ENCODE data around the gene TCF4. TPM values are rescaled to one million over a fixed set of nuclear protein-coding genes. Genes with fewer than 3 reads are reported as not detected.

Gene TCF4
- total RNA-seq, 1 experiment from 2014 or later: 143 TPM

DNA sequence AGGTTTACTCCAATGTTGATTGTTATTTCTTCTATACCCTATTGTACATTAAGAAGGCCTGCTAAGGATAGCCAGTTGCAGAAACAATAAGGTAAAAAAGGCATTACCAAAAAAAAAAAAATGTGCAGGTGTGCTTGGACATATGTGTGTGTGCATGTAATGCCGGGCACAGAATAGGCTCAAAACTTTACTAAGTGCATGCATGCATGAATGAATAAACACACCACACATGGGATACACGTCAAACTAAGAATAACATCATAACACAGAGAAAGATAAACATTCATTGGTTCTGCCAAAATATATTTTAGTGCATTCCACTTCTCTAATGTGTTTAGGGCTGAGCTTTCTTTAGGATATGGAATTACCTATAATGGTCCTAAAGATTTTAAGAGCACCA lies 298.2 kb downstream of the TCF4 start:
- BruUV-seq (replicated peaks): no TSS peak
- ChIA-PET POLR2A (ENCODE audit: low non-redundant PET) (no interaction called here), CTCF (no interaction called here)
- TF ChIP-seq, protein P1, sequence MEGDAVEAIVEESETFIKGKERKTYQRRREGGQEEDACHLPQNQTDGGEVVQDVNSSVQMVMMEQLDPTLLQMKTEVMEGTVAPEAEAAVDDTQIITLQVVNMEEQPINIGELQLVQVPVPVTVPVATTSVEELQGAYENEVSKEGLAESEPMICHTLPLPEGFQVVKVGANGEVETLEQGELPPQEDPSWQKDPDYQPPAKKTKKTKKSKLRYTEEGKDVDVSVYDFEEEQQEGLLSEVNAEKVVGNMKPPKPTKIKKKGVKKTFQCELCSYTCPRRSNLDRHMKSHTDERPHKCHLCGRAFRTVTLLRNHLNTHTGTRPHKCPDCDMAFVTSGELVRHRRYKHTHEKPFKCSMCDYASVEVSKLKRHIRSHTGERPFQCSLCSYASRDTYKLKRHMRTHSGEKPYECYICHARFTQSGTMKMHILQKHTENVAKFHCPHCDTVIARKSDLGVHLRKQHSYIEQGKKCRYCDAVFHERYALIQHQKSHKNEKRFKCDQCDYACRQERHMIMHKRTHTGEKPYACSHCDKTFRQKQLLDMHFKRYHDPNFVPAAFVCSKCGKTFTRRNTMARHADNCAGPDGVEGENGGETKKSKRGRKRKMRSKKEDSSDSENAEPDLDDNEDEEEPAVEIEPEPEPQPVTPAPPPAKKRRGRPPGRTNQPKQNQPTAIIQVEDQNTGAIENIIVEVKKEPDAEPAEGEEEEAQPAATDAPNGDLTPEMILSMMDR (conservative IDR thresholded peaks at IDR 0.05; ENCODE audit: low read depth, low read length): no peak
- TF ChIP-seq EZH2 (IDR thresholded peaks at IDR 0.05; ENCODE audit: borderline replicate concordance, low read depth, low read length, poor library complexity, severe bottlenecking): no peak
- no peak for DNase-seq (ENCODE audit: low spot score)
- no peaks in the 10 kb centered on the region for H3K9me3 ChIP-seq (ENCODE audit: low read depth, low read length, poor library complexity, severe bottlenecking)
- H3K4me3 ChIP-seq (ENCODE audit: low read depth, low read length, poor library complexity, severe bottlenecking): no peak overlapping the region
- intact Hi-C loops (cut with micrococcal nuclease; ENCODE audit: unreplicated experiment): no loop called here
- no peaks in the 10 kb centered on the region for H3K36me3 ChIP-seq (ENCODE audit: insufficient read depth, low read length, poor library complexity, severe bottlenecking)
- H3K27ac ChIP-seq (ENCODE audit: low read depth, low read length, poor library complexity, severe bottlenecking): no peak overlapping the region
- H3K27me3 ChIP-seq (replicated peaks; ENCODE audit: insufficient read depth, low read depth, low read length, poor library complexity): no peaks in the 10 kb centered on the region
- H3K4me1 ChIP-seq (ENCODE audit: insufficient read depth, low read length, poor library complexity, severe bottlenecking): peaks cover 33% of the 10 kb centered on the region

DNA sequence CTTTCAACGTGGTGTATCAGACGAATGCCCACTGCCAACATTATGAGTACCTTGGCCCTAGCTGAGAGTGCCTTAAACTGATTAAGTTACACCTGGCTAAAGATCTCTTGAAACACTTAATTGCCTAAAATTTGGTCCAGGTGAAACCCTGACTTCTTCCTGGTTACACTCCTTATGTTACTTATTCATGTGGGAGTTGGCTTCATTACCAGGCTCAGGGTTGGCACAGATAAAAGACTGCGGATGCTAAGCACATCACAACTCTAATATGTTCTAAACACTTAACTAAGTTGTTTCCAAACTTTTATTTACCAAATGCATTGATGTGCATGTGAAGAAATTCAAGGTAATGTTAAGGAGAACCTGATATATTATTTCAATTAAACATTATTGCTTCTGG lies 298.9 kb downstream of the TCF4 start:
- no peak for DNase-seq (ENCODE audit: low spot score)
- Histone ChIP-seq H3K36me3 (ENCODE audit: insufficient read depth, low read length, poor library complexity, severe bottlenecking) (no peaks in the 10 kb centered on the region), H3K27me3 (replicated peaks; ENCODE audit: insufficient read depth, low read depth, low read length, poor library complexity) (no peaks in the 10 kb centered on the region), H3K9me3 (ENCODE audit: low read depth, low read length, poor library complexity, severe bottlenecking) (no peaks in the 10 kb centered on the region), H3K4me1 (ENCODE audit: insufficient read depth, low read length, poor library complexity, severe bottlenecking) (peaks cover 33% of the 10 kb centered on the region), H3K4me3 (ENCODE audit: low read depth, low read length, poor library complexity, severe bottlenecking) (no peak overlapping the region), H3K27ac (ENCODE audit: low read depth, low read length, poor library complexity, severe bottlenecking) (no peak overlapping the region)
- ChIA-PET POLR2A (ENCODE audit: low non-redundant PET) (interaction anchor here (0.6 kb wide), 1 partner anchor 12 kb away, joined by 3 read pairs; no protein-coding TSS in a partner anchor), CTCF (no interaction called here)
- intact Hi-C loops (cut with micrococcal nuclease; ENCODE audit: unreplicated experiment): no loop called here
- BruUV-seq (replicated peaks): no TSS peak
- TF ChIP-seq, protein P1 (conservative IDR thresholded peaks at IDR 0.05; ENCODE audit: low read depth, low read length): no peak

DNA sequence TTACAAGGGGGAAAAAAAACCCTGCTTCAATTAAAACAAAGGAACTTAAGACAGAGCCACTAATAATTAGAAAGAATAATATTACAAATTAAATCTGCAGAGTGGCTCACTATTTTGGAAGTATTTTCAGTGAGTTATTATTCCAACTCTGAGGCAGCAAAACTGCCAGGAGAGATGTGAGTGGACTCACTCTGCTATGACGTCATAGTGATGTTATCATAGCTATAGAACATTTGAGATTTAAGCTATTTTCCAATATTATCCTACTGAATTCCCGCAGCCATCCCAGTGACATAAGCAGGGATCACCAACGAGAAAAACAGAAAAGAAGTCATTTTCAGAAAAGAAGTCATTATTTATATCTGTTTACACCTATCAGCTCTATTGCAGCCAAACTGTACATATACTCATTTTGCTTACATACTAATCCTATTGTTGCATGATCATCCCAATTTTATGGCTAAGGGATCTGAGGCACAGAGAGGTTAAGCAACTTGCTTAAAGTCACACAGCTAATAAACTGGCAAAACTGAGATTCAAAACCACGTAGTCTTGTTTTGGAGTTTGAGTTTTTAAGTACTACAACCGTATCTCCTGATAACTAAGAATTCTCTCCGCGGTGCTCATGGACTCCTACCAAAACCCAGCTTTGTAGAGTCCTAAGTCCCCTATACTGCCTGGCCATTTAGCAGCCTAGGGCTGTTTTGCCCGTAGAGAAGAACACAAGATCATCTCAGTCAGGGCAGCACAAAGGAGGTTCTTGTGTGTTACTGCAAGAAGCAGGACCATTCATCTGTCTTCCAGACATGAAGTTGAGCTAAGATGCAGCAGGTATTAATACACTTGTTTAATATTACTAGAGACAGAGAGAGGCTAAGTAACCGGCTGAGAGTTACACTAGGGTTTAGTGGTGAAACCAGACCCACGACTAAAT lies 299.8 kb downstream of the TCF4 start:
- no peak overlapping the region for H3K27ac ChIP-seq (ENCODE audit: low read depth, low read length, poor library complexity, severe bottlenecking)
- no peak for DNase-seq (ENCODE audit: low spot score)
- no peaks in the 10 kb centered on the region for H3K36me3 ChIP-seq (ENCODE audit: insufficient read depth, low read length, poor library complexity, severe bottlenecking)
- H3K9me3 ChIP-seq (ENCODE audit: low read depth, low read length, poor library complexity, severe bottlenecking): no peaks in the 10 kb centered on the region
- H3K27me3 ChIP-seq (replicated peaks; ENCODE audit: insufficient read depth, low read depth, low read length, poor library complexity): no peaks in the 10 kb centered on the region
- no peak overlapping the region for H3K4me3 ChIP-seq (ENCODE audit: low read depth, low read length, poor library complexity, severe bottlenecking)
- H3K4me1 ChIP-seq (ENCODE audit: insufficient read depth, low read length, poor library complexity, severe bottlenecking): peaks cover 33% of the 10 kb centered on the region
- no TSS peak for BruUV-seq (replicated peaks)
- CTCF ChIA-PET: no interaction called here
- POLR2A ChIA-PET (ENCODE audit: low non-redundant PET): interaction anchor here (0.6 kb wide), 1 partner anchor 13 kb away, joined by 3 read pairs; no protein-coding TSS in a partner anchor
- TF ChIP-seq EZH2 (IDR thresholded peaks at IDR 0.05; ENCODE audit: borderline replicate concordance, low read depth, low read length, poor library complexity, severe bottlenecking): no peak
- TF ChIP-seq, protein P1 (conservative IDR thresholded peaks at IDR 0.05; ENCODE audit: low read depth, low read length): no peak
- intact Hi-C loops (cut with micrococcal nuclease; ENCODE audit: unreplicated experiment): no loop called here

All from A673 (cell line).